HK-2 (cell line): ENCODE data around the gene OGA.

ENCODE experiments used
- DNase-seq: peaks from one replicate; pipeline ENCODE4 v3.0.0-alpha.2; 2018; ENCODE audit not compliant: unreplicated experiment

OGA gene

GRCh38 chr10:101818119-101818871, at the start of gene OGA:
OGA (minus strand) TSS chr10:101818444; CDS start chr10:101818022, 422 bp downstream.
- DNase-seq = peak; percentile 99

GRCh38 chr10:101867931-101868330, 49.7 kb upstream of the OGA start:
- no peak for DNase-seq

GRCh38 chr10:101859530-101859929, 41.3 kb upstream of the OGA start:
- no peak for DNase-seq

GRCh38 chr10:101858723-101859500, 40.7 kb upstream of the OGA start:
- DNase-seq = no peak

GRCh38 chr10:101857802-101858476, 39.7 kb upstream of the OGA start:
- no peak for DNase-seq

- no peak for DNase-seq
Observed at GRCh38 chr10:101856626-101857025, 38.4 kb upstream of the OGA start.

GRCh38 chr10:101851411-101852116, 33.3 kb upstream of the OGA start:
- no peak for DNase-seq

GRCh38 chr10:101850749-101851148, 32.5 kb upstream of the OGA start:
- DNase-seq = no peak

- DNase-seq = no peak
Observed at GRCh38 chr10:101848894-101849351, 30.7 kb upstream of the OGA start.

- DNase-seq = no peak
Observed at GRCh38 chr10:101848408-101848807, 30.2 kb upstream of the OGA start.

- no peak for DNase-seq
Observed at GRCh38 chr10:101845893-101846292, 27.6 kb upstream of the OGA start.

- no peak for DNase-seq
Observed at GRCh38 chr10:101843032-101844021, 25.1 kb upstream of the OGA start, which contains the start of gene KCNIP2. KCNIP2 (minus strand) TSS chr10:101843800; CDS start chr10:101843568, 232 bp downstream.

GRCh38 chr10:101841826-101842225, 23.6 kb upstream of the OGA start:
- DNase-seq = no peak

- DNase-seq = peak; percentile 85
Observed at GRCh38 chr10:101840741-101841453, 22.7 kb upstream of the OGA start.

GRCh38 chr10:101840102-101840684, 21.9 kb upstream of the OGA start:
- DNase-seq = no peak

- no peak for DNase-seq
Observed at GRCh38 chr10:101839416-101840063, 21.3 kb upstream of the OGA start.

- no peak for DNase-seq
Observed at GRCh38 chr10:101839002-101839401, 20.8 kb upstream of the OGA start.

- no peak for DNase-seq
Observed at GRCh38 chr10:101838416-101838970, 20.2 kb upstream of the OGA start.

GRCh38 chr10:101837748-101838147, 19.5 kb upstream of the OGA start:
- no peak for DNase-seq
